IMR-90 (cell line): ENCODE results near the gene SMAD4. TPM values are rescaled to one million over a fixed set of nuclear protein-coding genes. Genes with fewer than 3 reads are reported as not detected.

Experiments used
- ATAC-seq: fragments of 200-7000 bp; cut with Tn5 transposase; 2 replicates; pipeline ENCODE4 v1.9.1; 2020; ENCODE audit warnings: low read depth, mild to moderate bottlenecking, moderate library complexity
- BruUV-seq: library from RNA; stranded (reverse); fragments of 400-500 nt; replicated peaks from 2 replicates; lab custom pipeline; 2021; lab: Mats Ljungman, UMichigan
- CTCF ChIA-PET: fragments of 300-600 bp; formaldehyde crosslinking; extraction: SDS; loops from one replicate; lab custom pipeline; 2021; ENCODE audit warnings: antibody characterized with exemption; lab: Yijun Ruan, JAX
- POLR2A ChIA-PET: fragments of 300-600 bp; sonication (Branson Sonifier 250); formaldehyde crosslinking; loops from one replicate; lab custom pipeline; 2022; ENCODE audit warnings: antibody characterized with exemption; ENCODE audit not compliant: unreplicated experiment; lab: Charles Lee
- DNase-seq: peaks from one replicate; pipeline ENCODE4 v3.0.0; 2013
- H2AFZ ChIP-seq: replicated peaks from 2 replicates; pipeline ENCODE3; 2013; ENCODE audit warnings: low read length, mild to moderate bottlenecking; ENCODE audit not compliant: poor library complexity
- H2AK5ac ChIP-seq: 2 replicates; pipeline ENCODE4 v1.6.1; 2013; ENCODE audit warnings: low read depth, low read length, inconsistent platforms
- H2AK9ac ChIP-seq: replicated peaks from 2 replicates; pipeline ENCODE3; 2013; ENCODE audit warnings: mild to moderate bottlenecking, low read depth, low read length, moderate library complexity; ENCODE audit not compliant: poor library complexity
- H2BK120ac ChIP-seq: 2 replicates; pipeline ENCODE4 v1.6.1; 2013; ENCODE audit warnings: low read depth, low read length, inconsistent platforms
- H2BK15ac ChIP-seq: 3 replicates; pipeline ENCODE4 v1.6.1; 2013; ENCODE audit warnings: low read depth, low read length, inconsistent platforms
- H2BK20ac ChIP-seq: 2 replicates; pipeline ENCODE4 v1.6.1; 2013; ENCODE audit warnings: low read depth, mild to moderate bottlenecking, inconsistent platforms, low read length, moderate library complexity
- H2BK5ac ChIP-seq: 2 replicates; pipeline ENCODE4 v1.6.1; 2013; ENCODE audit warnings: mild to moderate bottlenecking, low read depth, low read length, inconsistent platforms; ENCODE audit not compliant: poor library complexity, severe bottlenecking
- H3K14ac ChIP-seq: replicated peaks from 2 replicates; pipeline ENCODE4 v1.6.1; 2013; ENCODE audit warnings: low read depth, low read length, inconsistent platforms
- H3K18ac ChIP-seq: 2 replicates; pipeline ENCODE4 v1.6.1; 2013; ENCODE audit warnings: low read depth, low read length, control low read depth
- H3K23ac ChIP-seq: 2 replicates; pipeline ENCODE4 v1.6.1; 2013; ENCODE audit warnings: low read depth, low read length, inconsistent platforms
- H3K27ac ChIP-seq: 2 replicates; pipeline ENCODE4 v1.5.1; 2013; ENCODE audit warnings: mild to moderate bottlenecking, control low read depth, low read length; ENCODE audit not compliant: insufficient read depth
- H3K27me3 ChIP-seq: 2 replicates; pipeline ENCODE4 v1.6.1; 2013; ENCODE audit warnings: low read length; ENCODE audit not compliant: control insufficient read depth, insufficient read depth
- H3K36me3 ChIP-seq: 2 replicates; pipeline ENCODE4 v1.6.1; 2013; ENCODE audit warnings: low read length, mixed read lengths; ENCODE audit not compliant: control insufficient read depth, insufficient read depth
- H3K4ac ChIP-seq: 2 replicates; pipeline ENCODE4 v1.6.1; 2013; ENCODE audit warnings: low read depth, low read length, inconsistent platforms
- H3K4me1 ChIP-seq: 2 replicates; pipeline ENCODE4 v1.6.1; 2013; ENCODE audit warnings: low read length, mixed read lengths; ENCODE audit not compliant: control insufficient read depth, insufficient read depth
- H3K4me2 ChIP-seq: 2 replicates; pipeline ENCODE4 v1.6.1; 2013; ENCODE audit warnings: low read depth, mild to moderate bottlenecking, control low read depth, low read length, moderate library complexity
- H3K4me3 ChIP-seq: 2 replicates; pipeline ENCODE4 v1.5.1; 2013; ENCODE audit warnings: low read depth, mild to moderate bottlenecking, control low read depth, low read length, moderate library complexity; ENCODE audit not compliant: insufficient read depth
- H3K56ac ChIP-seq: 2 replicates; pipeline ENCODE4 v1.6.1; 2013; ENCODE audit warnings: low read length, inconsistent platforms; ENCODE audit not compliant: insufficient read depth; ENCODE audit errors: extremely low read depth
- H3K79me1 ChIP-seq, 2 experiments: 2 replicates each; pipeline ENCODE4 v1.6.1; 2013; ENCODE audit warnings: low read length in 2 of 2, inconsistent platforms in 1 of 2, low read depth in 1 of 2
- H3K9ac ChIP-seq: 2 replicates; pipeline ENCODE4 v1.6.1; 2013; ENCODE audit warnings: low read depth, low read length, control low read depth
- H3K9me1 ChIP-seq: 2 replicates; pipeline ENCODE4 v1.6.1; 2013; ENCODE audit warnings: low read length, inconsistent platforms; ENCODE audit not compliant: insufficient read depth
- H3K9me3 ChIP-seq: 2 replicates; pipeline ENCODE4 v1.6.1; 2013; ENCODE audit warnings: low read length; ENCODE audit not compliant: control insufficient read depth, insufficient read depth
- H4K20me1 ChIP-seq: 2 replicates; pipeline ENCODE4 v1.6.1; 2013; ENCODE audit warnings: low read length, inconsistent platforms; ENCODE audit not compliant: insufficient read depth
- H4K5ac ChIP-seq: 2 replicates; pipeline ENCODE4 v1.6.1; 2013; ENCODE audit warnings: mild to moderate bottlenecking, low read depth, low read length, control low read depth
- H4K8ac ChIP-seq, 2 experiments: 2 replicates each; pipeline ENCODE4 v1.6.1; 2013; ENCODE audit warnings: low read depth in 2 of 2, low read length in 2 of 2, control low read depth in 1 of 2, inconsistent platforms in 1 of 2
- H4K91ac ChIP-seq: 2 replicates; pipeline ENCODE4 v1.6.1; 2013; ENCODE audit warnings: low read depth, low read length, inconsistent platforms; ENCODE audit not compliant: insufficient read depth
- BHLHE40 ChIP-seq: fragments of 150-350 bp; IDR thresholded peaks from 2 replicates; pipeline ENCODE4 v1.6.1; 2016; ENCODE audit warnings: mild to moderate bottlenecking, low read depth, low read length
- CEBPB ChIP-seq: IDR thresholded peaks from 2 replicates; pipeline ENCODE4 v1.6.1; 2012; ENCODE audit warnings: low read depth, low read length, improper control_type of control experiment
- CHD1 ChIP-seq: IDR thresholded peaks from 2 replicates; pipeline ENCODE4 v1.6.1; 2012; ENCODE audit warnings: low read depth, low read length, improper control_type of control experiment
- ELK1 ChIP-seq: fragments of 150-350 bp; IDR thresholded peaks from 2 replicates; pipeline ENCODE4 v1.6.1; 2016; ENCODE audit warnings: low read depth, mild to moderate bottlenecking, low read length, moderate library complexity, borderline replicate concordance
- MAFK ChIP-seq: IDR thresholded peaks from 2 replicates; pipeline ENCODE4 v1.6.1; 2012; ENCODE audit warnings: low read depth, low read length, improper control_type of control experiment
- MAZ ChIP-seq: IDR thresholded peaks from 2 replicates; pipeline ENCODE4 v1.6.1; 2012; ENCODE audit warnings: low read depth, mild to moderate bottlenecking, low read length, improper control_type of control experiment, moderate library complexity, borderline replicate concordance
- MXI1 ChIP-seq: IDR thresholded peaks from 2 replicates; pipeline ENCODE4 v1.6.1; 2012; ENCODE audit warnings: low read depth, mild to moderate bottlenecking, low read length, moderate library complexity, borderline replicate concordance
- NFE2L2 ChIP-seq: fragments of 150-350 bp; IDR thresholded peaks from 2 replicates; pipeline ENCODE4 v1.6.1; 2016; ENCODE audit warnings: low read depth, mild to moderate bottlenecking, low read length
- POLR2A ChIP-seq: IDR thresholded peaks from 2 replicates; pipeline ENCODE4 v1.6.1; 2012; ENCODE audit warnings: mild to moderate bottlenecking, low read depth, low read length
- RAD21 ChIP-seq: IDR thresholded peaks from 2 replicates; pipeline ENCODE4 v1.6.1; 2012; ENCODE audit warnings: low read length, improper control_type of control experiment
- RCOR1 ChIP-seq: IDR thresholded peaks from 2 replicates; pipeline ENCODE4 v1.6.1; 2012; ENCODE audit warnings: mild to moderate bottlenecking, low read length, improper control_type of control experiment; ENCODE audit not compliant: insufficient replicate concordance
- RFX5 ChIP-seq: IDR thresholded peaks from 2 replicates; pipeline ENCODE4 v1.8.0; 2012; ENCODE audit warnings: low read depth, mild to moderate bottlenecking, low read length, moderate library complexity
- SMC3 ChIP-seq: fragments of 150-350 bp; IDR thresholded peaks from 2 replicates; pipeline ENCODE4 v1.6.1; 2016; ENCODE audit warnings: low read depth, mild to moderate bottlenecking, antibody characterized with exemption, low read length, moderate library complexity
- USF2 ChIP-seq: fragments of 150-350 bp; IDR thresholded peaks from 2 replicates; pipeline ENCODE4 v1.6.1; 2017; ENCODE audit warnings: mild to moderate bottlenecking, antibody characterized with exemption, low read length, low read depth
- WGBS, 2 experiments: methylation state at CpG; one replicate each; pipeline versions ENCODE4 v1.1.5 to v1.1.7; 2013; ENCODE audit warnings: missing lambda C conversion rate in 2 of 2; ENCODE audit not compliant: insufficient read length in 1 of 2; ENCODE audit errors: extremely low coverage in 2 of 2; 5-methylcytosine and 5-hydroxymethylcytosine counted together
- dilution Hi-C: fragments of 300-500 bp; cut with HindIII; formaldehyde crosslinking; loops from one replicate; pipeline ENCODE4 v1.14.3; 2018; ENCODE audit warnings: low sequenced_read_pairs; ENCODE audit not compliant: unreplicated experiment
- in situ Hi-C: fragments of 300-500 bp; cut with MboI; formaldehyde crosslinking; loops from 3 replicates; pipeline ENCODE4 v1.14.3; 2019; ENCODE audit warnings: low sequenced_read_pairs, inconsistent platforms, mixed read lengths
- intact Hi-C: fragments of 100-400 bp; cut with micrococcal nuclease; formaldehyde crosslinking; loops from 2 replicates; pipeline ENCODE4 v1.10.0; 2022
- polyA plus RNA-seq, 3 experiments: library from polyadenylated mRNA; depleted of rRNA; stranded (reverse); fragments of >200 nt; gene quantifications; 2 replicates each; pipeline ENCODE4 v1.2.3, GENCODE V29; 2012; ENCODE audit warnings: low replicate concordance in 1 of 3
- total RNA-seq: library from RNA; depleted of rRNA; stranded (reverse); fragments of >200 nt; gene quantifications from 2 replicates; pipeline ENCODE4 v1.2.3, GENCODE V29; 2012
- TF ChIP-seq, protein P1 (sequence below): conservative IDR thresholded peaks from 2 replicates; pipeline ENCODE4 v1.5.1; 2012; ENCODE audit warnings: mild to moderate bottlenecking, low read depth, low read length, improper control_type of control experiment

The SMAD4 gene
- total and polyA plus RNA-seq, 2 of the 4 experiments (the other 2 are of a cell fraction), result 57.6 to 145 TPM

GRCh38 chr18:51097021-51097822 is 67.2 kb downstream of the SMAD4 start:
- no peak overlapping the region for H2BK5ac ChIP-seq
- H2AFZ ChIP-seq, result no peak overlapping the region
- H4K20me1 ChIP-seq, result no peaks in the 10 kb centered on the region
- H3K9me1 ChIP-seq, result no peaks in the 10 kb centered on the region
- no peak overlapping the region for H3K4me2 ChIP-seq
- H4K8ac ChIP-seq, result no peak overlapping the region
- no peaks in the 10 kb centered on the region for H3K27me3 ChIP-seq
- H2BK15ac ChIP-seq, result no peak overlapping the region
- H3K27ac ChIP-seq, result no peak overlapping the region
- no peaks in the 10 kb centered on the region for H3K4me1 ChIP-seq
- WGBS, 2 experiments, result no CpG with 5 or more reads among the region's 6 CpGs
- no peak overlapping the region for H2AK5ac ChIP-seq
- H3K18ac ChIP-seq, result no peak overlapping the region
- H4K91ac ChIP-seq, result no peak overlapping the region
- H3K36me3 ChIP-seq, result no peaks in the 10 kb centered on the region
- H3K4me3 ChIP-seq, result no peak overlapping the region
- dilution Hi-C loops, result no loop called here
- in situ Hi-C loops, result no loop called here
- no peak overlapping the region for H3K23ac ChIP-seq
- H3K79me1 ChIP-seq, result no peaks in the 10 kb centered on the region
- H2AK9ac ChIP-seq, result no peak overlapping the region
- no peak overlapping the region for H3K4ac ChIP-seq
- no peak for DNase-seq
- H4K5ac ChIP-seq, result no peak overlapping the region
- H3K56ac ChIP-seq, result no peak overlapping the region
- H3K9me3 ChIP-seq, result no peaks in the 10 kb centered on the region
- BruUV-seq, result no TSS peak
- no peak overlapping the region for H2BK120ac ChIP-seq
- no peak for ATAC-seq
- intact Hi-C loops, result no loop called here
- no peak overlapping the region for H2BK20ac ChIP-seq
- H3K9ac ChIP-seq, result no peak overlapping the region
- CTCF ChIA-PET, result no interaction called here
- no peak overlapping the region for H3K14ac ChIP-seq
- TF ChIP-seq RCOR1 (no peak), MAZ (no peak), CEBPB (no peak), RFX5 (no peak), SMC3 (no peak), ELK1 (no peak), RAD21 (no peak), MAFK (no peak), MXI1 (no peak), USF2 (no peak), POLR2A (no peak), CHD1 (no peak), NFE2L2 (no peak), BHLHE40 (no peak)
- TF ChIP-seq, protein P1, sequence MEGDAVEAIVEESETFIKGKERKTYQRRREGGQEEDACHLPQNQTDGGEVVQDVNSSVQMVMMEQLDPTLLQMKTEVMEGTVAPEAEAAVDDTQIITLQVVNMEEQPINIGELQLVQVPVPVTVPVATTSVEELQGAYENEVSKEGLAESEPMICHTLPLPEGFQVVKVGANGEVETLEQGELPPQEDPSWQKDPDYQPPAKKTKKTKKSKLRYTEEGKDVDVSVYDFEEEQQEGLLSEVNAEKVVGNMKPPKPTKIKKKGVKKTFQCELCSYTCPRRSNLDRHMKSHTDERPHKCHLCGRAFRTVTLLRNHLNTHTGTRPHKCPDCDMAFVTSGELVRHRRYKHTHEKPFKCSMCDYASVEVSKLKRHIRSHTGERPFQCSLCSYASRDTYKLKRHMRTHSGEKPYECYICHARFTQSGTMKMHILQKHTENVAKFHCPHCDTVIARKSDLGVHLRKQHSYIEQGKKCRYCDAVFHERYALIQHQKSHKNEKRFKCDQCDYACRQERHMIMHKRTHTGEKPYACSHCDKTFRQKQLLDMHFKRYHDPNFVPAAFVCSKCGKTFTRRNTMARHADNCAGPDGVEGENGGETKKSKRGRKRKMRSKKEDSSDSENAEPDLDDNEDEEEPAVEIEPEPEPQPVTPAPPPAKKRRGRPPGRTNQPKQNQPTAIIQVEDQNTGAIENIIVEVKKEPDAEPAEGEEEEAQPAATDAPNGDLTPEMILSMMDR, result no peak
- POLR2A ChIA-PET, result no interaction called here
